Measurements from ENCODE around the gene SMCO4. TPM values are rescaled to one million over a fixed set of nuclear protein-coding genes. Genes with fewer than 3 reads are reported as not detected.
"Not testable (repeated sequence)": the region's sequence is repeated elsewhere in the genome, so short reads cannot be mapped to it uniquely, and the experiment has no call there.

SMCO4 gene
- total RNA-seq (2014; rRNA removed), result 1.6 and 3.2 TPM in 2 replicates
- polyA plus RNA-seq (2012), result 10.7 TPM

GRCh38 chr11:93543292-93543977 is at the start of gene SMCO4:
Gene SMCO4 (minus strand): TSS chr11:93543391. CDS start chr11:93479189, 64,202 bp downstream.
- DNase-seq (ENCODE audit: low read depth), result peak; percentile 65

DNA sequence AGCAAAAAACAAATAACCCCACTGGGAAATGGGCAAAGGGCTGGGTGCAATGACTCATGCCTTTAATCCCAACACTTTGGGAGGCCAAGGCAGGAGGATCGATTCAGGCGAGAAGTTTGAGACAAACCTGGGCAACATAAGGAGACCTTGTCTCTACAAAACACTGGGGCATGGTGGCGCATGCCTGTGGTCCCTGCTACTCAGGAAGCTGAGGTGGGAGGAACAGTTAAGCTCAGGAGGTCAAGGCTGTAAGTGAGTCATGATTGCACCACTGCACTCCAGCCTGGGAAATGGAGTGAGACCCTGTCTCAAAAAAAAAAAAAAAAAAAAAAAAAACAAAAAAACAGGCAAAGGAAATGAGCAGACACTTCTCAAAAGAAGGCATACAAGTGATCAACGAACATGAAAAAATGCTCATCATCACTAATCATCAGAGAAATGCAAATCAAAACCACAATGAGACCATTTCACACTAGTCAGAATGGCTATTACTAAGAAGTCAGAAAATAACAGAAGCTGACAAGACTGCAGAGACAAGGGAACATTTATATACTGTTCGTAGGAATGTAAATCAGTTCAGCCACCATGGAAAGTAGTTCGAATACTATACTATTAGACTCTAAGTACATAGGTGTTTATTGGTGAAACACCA is 48.2 kb upstream of the SMCO4 start:
- peak; percentile 71 for DNase-seq (ENCODE audit: low read depth)

DNA sequence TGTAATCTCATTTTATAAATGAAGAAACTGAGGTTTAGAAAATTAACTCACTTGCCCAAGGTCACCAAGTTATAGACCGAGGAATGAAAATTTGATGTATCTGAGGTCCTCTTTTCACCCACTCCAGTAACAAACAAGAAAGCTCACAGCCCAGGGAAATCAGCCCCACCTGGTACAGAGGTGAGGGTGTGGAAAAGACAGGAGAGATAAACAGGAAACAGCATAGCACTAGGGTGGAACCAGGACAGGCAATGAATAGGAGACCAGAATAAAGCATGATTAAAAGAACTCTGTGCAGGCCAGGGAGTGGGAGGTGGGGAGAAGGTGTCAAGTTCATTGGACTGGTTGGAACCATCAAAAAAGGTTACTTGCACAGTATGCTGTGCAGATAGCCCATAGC is 46.2 kb upstream of the SMCO4 start:
- no peak for DNase-seq (ENCODE audit: low read depth)

GRCh38 chr11:93587858-93588581 is 44.8 kb upstream of the SMCO4 start:
- no peak for DNase-seq (ENCODE audit: low read depth)

DNA sequence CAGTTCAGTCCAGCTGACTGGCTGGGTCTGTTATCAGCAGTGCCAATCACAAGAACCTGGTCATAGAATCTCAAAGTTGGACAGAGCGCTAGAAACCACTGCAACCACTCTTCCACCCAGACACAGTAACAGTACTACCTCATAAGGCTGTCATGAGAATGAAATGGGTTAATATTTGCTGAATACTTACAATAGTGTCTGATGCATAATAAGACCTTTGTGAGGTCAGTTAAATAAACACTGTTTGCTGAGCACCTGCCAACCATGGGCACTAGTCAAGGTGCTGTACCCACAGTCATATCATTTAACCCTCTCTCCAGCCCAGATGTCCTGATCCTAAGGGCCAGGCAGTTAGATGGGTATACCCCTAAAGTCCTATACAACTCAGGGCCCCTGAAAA is 44.2 kb upstream of the SMCO4 start:
- DNase-seq (ENCODE audit: low read depth), result not testable (repeated sequence)

GRCh38 chr11:93585758-93586157 is 42.6 kb upstream of the SMCO4 start:
- peak; percentile 74 for DNase-seq (ENCODE audit: low read depth)

DNA sequence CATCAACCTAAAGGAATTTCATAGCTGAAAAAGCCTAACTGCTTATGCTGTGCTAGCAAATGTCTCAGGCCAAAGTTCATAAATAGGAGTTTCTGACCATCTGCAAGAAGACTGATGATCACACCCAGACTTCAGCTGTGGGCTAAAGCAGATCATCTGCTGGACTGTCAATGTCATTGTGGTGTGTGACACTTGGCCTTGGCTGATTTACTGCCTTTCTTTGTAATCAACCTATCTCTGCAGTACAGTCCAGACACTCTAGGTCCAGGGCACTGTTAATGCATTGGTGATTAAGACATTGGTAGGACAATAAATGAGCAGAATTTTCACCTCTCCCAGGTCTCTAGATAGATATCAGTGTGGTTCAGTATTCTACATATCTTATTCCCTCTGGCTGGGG is 40.3 kb upstream of the SMCO4 start:
- no peak for DNase-seq (ENCODE audit: low read depth)

DNA sequence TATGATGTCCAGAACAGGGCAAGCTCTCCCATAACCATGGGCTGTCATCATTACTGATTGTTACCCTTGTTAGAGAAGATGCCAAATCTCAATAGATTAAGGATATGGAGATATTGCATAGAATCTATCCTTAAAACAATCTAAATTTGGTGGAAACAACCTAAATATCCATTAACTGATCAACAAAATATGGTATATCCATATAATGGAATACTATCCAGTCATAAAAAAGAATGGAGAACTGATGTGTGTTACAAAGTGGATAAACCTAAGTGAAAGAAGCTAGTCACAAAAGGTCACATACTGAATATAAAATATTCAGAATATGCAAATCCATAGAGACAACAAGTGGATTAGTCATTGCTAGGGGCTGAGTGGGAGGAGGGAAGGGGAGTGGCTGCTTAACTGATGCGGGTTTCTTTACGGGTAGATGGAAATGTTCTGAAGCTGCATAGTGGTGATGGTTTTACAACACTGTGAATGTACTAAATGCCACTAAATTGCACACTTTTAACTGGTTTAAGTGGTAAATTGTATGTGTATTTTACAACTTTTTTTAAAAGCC is 36.1 kb upstream of the SMCO4 start:
- DNase-seq (ENCODE audit: low read depth), result no peak

GRCh38 chr11:93577286-93577685 is 34.1 kb upstream of the SMCO4 start:
- DNase-seq (ENCODE audit: low read depth), result peak; percentile 77

DNA sequence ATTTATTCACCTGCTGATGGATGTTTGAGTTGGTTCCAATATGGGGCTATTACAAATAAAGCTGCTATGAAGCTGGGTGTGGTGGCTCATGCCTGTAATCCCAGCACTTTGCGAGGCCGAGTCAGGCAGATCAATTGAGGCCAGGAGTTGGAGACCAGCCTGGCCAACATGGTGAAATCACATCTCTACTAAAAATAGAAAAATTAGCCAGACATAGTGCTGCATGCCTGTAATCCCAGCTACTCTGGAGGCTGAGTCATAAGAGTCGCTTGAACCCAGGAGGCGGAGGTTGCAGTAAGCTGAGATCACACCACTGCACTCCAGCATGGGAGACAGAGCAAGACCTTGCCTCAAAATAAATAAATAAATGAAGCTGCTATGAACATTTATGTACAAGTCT is 33.7 kb upstream of the SMCO4 start:
- peak; percentile 53 for DNase-seq (ENCODE audit: low read depth)

DNA sequence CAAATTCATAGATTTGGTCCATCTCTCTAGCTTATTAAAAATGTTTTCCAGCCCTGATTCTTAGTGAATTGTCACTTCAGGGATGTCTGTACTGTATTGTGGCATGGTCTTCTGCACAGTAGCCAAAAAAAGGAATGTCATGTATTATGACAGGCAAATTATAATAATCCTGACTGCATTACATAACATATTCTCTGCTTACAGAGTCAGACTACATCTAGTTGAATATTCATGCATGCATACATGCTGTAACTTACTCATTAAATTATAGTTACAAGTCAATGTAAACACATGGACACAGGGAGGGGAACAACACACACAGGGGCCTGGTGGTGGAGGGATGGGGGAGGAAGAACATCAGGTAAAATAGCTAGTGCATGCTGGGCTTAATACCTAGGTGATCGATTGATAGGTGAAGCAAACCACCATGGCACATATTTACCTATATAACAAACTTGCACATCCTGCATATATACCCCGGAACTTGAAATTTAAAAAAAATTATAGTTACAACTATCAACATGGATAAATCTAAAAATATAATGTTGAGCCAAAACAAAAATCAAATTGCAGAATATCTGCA is 31.5 kb upstream of the SMCO4 start:
- DNase-seq (ENCODE audit: low read depth), result no peak

GRCh38 chr11:93573184-93573583 is 30.0 kb upstream of the SMCO4 start:
- no peak for DNase-seq (ENCODE audit: low read depth)

DNA sequence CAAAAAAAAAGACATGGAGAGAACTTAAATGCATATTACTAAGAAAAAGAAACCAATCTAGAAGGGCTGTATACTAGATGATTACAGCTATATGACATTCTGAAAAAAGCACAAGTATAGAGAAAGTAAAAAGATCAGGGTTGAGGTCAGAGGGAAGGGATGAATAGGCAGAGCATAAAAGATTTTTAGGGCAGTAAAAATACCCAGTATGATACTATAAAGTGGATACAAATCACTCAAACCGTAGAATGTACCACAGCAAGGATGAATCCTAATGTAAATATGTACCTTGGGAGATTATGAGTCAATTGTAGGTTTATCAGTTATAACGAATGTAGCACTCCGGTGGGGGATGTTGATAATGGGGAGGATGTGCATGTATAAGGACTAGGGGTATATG is 29.4 kb upstream of the SMCO4 start:
- no peak for DNase-seq (ENCODE audit: low read depth)

DNA sequence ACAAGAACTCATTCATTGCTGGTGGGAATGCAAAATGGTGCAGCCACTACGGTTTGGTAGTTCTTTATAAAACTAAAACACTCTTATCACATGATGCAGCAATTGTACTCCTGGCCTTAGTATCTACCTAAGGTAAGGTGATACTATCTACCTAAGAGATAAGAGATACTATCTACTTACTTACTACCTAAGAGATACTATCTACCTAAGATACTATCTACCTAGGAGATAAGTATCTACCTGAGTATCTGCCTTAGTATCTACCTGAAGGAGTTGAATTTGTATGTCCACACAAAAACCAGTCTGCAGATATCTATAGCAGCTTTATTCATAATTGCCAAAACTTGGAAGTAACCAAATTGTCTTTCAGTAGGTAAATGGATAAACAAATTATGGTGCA is 29.0 kb upstream of the SMCO4 start:
- no peak for DNase-seq (ENCODE audit: low read depth)

DNA sequence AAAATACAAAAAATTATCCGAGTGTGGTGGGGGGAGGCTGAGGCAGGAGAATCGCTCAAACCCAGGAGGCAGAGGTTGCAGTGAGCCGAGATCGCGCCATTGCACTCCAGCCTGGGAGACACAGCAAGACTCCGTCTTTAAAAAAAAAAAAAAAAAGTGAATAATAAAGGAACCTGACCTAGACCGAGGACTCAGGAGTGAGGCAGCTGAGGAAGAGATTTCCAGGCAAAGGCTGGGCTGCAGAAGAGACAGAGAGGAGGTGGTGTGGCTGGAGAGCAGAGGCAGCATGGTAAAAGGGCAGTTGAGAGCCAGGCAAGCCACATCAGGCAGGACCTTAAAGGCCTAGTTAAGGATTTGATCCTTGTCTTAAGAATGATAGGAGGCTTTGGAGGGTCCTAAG is 28.4 kb upstream of the SMCO4 start:
- DNase-seq (ENCODE audit: low read depth), result no peak

DNA sequence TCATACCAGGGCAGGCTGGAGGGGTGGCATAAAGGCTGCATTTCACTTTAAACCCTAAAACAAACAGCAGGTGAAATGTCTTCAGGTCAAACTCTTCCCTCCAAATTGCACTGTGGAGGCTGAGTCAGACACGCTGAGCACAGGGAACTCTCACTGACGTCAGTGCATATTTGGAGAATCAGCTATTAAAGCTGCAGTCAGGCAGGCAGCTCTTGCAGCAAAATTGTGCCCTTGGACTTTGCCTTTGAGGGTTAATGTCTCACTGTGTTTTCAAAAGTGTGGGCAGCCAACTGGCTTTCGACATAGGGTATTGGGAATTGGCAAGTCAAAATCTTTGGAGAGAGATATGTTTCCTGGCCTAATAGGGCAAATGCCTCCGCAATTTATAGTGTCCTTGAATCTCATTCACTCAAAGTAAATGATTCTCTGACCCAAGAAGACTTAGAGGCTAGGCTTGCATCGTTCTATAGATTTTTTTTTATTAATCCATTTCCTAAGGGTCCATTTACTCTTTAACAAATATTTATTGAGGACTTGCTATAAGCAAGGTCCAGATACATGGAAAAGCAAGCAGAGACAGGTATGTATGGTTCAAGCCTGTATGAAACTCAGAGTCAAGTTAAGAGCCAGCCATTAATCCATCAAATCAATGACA is 27.7 kb upstream of the SMCO4 start:
- DNase-seq (ENCODE audit: low read depth), result peak; percentile 54

GRCh38 chr11:93569496-93569895 is 26.3 kb upstream of the SMCO4 start:
- no peak for DNase-seq (ENCODE audit: low read depth)

DNA sequence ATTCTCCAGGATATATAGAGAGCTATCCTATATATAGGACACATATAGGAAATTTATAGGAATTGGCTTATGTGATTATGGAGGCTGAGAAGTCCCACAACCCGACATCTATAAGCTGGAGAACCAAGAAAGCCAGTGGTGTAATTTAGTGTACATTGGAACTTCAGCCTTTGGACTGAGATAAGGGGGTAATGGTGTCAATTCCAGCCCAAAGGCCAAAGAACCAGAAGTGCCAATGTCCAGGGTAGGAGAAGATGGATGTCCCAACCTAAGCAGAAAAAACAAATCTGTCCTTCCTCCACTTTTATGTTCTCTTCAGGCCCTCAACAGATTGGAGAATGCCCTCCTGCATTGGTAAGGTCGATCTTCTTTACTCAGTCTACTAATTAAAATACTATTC is 25.5 kb upstream of the SMCO4 start:
- DNase-seq (ENCODE audit: low read depth), result no peak

- no peak for DNase-seq (ENCODE audit: low read depth)
Measured at GRCh38 chr11:93567401-93567895, 24.3 kb upstream of the SMCO4 start.

DNA sequence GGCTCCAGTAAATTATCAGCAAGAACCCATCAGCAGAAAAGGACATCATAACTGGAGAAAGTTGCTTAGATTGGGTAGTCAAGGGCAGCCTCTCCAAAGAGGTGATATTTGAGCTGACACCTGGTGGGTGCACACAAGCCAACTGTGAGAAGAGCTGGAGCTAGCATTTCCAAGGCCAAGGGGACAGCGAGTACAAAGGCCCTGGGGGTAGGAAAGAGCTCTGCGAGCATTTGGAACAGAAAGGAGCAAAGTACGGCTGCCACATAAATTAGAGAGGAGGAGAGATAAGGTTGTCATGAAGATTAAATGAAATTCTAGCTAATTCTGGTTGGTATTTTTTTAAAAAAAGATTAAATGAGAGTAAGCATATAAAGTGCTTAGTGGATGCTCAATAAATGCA is 21.7 kb upstream of the SMCO4 start:
- DNase-seq (ENCODE audit: low read depth), result no peak

- DNase-seq (ENCODE audit: low read depth), result no peak
Measured at GRCh38 chr11:93563857-93564256, 20.7 kb upstream of the SMCO4 start.
